ENCODE measurements around the gene ASCL5.
"Not testable (repeated sequence)": the region's sequence is repeated elsewhere in the genome, so short reads cannot be mapped to it uniquely, and the experiment has no call there.

ASCL5 gene, protein sequence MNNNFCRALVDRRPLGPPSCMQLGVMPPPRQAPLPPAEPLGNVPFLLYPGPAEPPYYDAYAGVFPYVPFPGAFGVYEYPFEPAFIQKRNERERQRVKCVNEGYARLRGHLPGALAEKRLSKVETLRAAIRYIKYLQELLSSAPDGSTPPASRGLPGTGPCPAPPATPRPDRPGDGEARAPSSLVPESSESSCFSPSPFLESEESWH

DNA sequence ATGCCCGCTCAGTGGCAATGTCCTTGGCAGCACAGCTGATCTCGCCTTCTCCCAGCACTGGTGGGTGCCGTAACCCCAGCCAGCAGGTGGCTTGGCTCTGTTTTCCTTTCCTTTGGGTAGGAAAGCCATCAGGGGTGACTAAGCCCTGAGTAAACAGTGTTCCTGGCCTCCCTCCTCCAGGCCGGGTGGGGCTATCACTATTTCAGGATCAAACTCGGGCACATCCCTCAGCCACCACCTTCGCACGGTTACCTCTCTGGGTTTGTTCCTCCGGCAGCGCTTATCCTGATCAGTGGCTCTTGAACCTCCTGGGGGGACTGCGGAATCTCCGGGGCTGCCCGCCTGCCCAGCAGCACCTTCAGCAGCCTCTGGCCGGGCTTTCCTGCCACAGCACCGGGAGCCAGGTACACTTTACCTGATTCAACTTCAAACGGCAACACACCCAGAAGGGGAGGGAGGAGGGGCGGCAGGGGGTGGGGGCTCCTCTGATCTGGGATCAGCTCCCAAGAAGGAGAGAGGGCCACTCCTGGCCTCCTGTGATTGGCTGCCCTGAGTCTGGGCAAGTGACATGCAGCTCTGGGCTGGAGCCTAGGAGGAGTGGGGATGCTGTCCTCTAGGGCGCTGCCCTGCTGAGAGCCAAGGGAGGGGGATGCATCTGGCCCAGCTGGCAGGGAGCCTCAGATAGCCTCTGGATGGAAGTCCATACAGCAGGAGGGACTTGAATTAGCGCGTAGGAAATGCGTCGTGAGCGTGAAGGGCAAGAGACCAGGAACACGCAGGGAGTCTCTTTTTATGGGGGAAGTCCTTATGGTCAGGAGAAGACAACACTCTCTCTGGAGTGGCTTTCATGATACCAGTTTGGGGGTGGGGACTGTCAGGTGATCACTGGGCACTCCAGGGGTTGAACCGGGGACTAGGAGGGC lies at the start of gene ASCL5:
TSS of gene ASCL5 (minus strand) at position 353 of the 923 bp plus-strand sequence. CDS start 11,812 bp downstream, outside the sequence.
- no peak for DNase-seq

GRCh38 chr1:201175820-201176500 lies 49.0 kb upstream of the ASCL5 start:
- no peak for DNase-seq

GRCh38 chr1:201173736-201174135 lies 46.8 kb upstream of the ASCL5 start:
- no peak for DNase-seq

- no peak for DNase-seq
These were observed 46.1 kb upstream of the ASCL5 start for GRCh38 chr1:201172999-201173610.

DNA sequence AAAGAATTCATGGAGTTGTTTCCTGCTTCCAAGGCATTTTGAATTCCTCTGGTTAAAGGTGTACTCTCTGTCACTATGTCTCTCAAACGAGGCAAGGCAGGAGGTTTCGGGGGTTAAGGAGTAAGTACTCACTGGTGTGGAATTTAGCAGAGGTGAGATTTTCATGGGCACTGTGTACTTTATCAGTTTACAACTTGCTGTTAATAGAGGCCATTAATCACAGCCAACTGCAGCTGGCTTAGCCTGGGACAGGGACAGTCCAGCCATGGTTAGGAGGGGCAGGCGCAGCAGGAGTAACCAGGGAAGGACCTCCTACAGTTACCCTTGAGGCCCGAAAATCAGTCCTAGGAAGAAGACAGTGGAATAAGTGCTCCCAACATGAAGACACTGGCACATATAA lies 45.3 kb upstream of the ASCL5 start:
- no peak for DNase-seq

- peak; percentile 39 for DNase-seq
These were observed 44.4 kb upstream of the ASCL5 start for GRCh38 chr1:201171063-201172036.

DNA sequence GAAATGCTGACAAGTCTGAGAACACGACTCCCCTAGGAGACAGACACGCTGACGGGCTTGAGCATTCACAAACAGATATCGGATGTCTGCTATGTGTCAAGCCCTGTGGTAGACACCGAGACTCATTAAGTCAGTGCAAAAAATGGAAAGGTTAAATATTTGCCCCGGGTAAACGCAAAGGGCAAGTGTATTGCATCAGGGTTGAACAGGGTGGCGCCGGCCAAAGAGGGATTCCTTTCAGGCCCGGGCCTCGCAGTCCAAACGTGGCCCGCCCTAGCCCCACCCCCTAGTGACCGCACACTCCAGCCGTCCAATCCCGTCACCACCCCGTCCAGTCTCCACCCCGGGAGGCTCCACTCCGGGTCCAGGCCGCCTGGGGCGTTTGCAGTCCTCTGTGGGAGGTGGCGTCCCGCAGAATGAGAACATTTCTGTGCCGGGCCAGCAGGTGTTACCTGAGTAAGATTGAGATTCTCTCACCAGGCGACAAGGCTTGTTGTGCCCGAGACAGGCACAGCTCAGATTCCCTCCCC lies 43.6 kb upstream of the ASCL5 start:
- peak; percentile 60 for DNase-seq

DNA sequence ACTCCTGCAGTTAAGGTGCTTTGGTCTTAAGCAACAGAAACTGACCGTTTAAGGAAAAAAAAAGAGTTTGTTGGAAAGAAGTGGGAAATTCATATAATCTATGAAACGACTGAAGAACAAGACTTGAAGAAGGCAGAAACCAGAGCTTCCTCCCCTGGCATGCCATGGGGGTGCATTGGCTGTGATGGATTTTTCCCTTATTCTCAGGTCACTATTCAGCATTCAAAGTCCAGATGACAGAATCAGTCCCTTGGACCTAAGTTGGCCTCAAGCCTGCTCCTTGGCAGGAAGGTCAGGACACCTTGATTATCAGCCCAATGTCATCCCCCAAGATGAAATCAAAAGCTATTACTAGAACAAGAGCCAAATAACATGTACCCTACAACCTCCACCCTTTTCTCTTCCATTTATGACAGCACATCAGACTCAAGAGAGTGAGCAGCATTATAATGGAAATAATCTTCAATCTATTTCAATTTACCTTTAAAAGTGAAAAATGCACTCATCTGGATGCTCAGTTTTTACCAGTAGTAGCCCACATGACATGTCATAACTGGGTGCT lies 43.1 kb upstream of the ASCL5 start:
- no peak for DNase-seq

GRCh38 chr1:201169203-201169602 lies 42.2 kb upstream of the ASCL5 start:
- no peak for DNase-seq

- no peak for DNase-seq
These were observed 40.3 kb upstream of the ASCL5 start for GRCh38 chr1:201167041-201167991.

DNA sequence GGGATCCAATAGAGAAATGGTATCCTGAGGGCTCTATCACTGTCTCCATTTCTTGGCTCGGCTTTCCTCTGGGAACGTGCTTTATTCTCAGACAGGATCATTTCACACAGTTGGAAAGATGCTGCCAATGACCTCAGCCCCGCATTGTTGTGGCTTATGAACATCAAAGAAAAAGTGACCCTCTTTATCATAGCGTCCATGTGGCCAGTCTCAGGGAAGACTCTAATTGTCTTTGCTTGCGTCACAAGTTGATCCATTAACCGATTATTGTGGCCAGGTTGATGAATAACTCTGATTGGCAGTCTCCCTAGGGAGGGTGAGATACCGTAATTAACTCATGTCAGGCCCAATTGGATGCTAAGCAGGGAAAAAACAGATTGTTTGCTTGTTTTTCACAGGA lies 37.7 kb upstream of the ASCL5 start:
- DNase-seq, result no peak

DNA sequence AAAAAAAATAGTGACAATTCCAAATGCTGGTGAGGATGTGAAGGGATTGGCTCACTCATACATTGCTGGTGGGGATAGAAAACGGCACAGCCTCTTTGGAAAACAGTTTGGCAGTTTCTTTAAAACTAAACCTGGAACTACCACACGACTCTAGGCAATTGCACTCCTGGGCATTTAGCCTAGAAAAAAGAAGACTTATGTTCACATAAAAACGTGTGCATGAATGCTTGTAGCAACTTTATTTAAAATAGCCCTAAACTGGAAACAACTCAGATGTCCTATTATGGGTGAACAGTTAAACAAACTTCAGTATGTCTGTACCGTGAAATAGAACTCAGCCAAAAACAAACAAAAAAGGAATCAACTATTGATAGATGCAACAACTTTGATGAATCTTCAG lies 36.7 kb upstream of the ASCL5 start:
- no peak for DNase-seq

DNA sequence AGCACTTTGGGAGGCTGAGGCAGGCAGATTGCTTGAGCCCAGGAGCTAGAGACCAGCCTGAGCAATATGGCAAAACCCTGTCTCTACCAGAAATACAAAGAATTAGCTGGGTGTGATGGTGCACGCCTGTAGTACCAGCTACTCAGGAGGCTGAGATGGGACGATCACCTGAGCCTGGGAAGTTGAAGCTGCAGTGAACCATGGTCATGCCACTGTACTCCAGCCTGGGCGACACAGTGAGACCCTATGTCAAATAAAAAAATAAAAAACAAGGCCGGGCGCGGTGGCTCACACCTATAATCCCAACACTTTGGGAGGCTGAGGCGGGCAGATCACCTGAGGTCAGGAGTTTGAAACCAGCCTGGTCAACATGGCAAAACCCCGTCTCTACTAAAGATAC lies 36.1 kb upstream of the ASCL5 start:
- DNase-seq, result not testable (repeated sequence)

- DNase-seq, result no peak
These were observed 31.0 kb upstream of the ASCL5 start for GRCh38 chr1:201157949-201158348.

DNA sequence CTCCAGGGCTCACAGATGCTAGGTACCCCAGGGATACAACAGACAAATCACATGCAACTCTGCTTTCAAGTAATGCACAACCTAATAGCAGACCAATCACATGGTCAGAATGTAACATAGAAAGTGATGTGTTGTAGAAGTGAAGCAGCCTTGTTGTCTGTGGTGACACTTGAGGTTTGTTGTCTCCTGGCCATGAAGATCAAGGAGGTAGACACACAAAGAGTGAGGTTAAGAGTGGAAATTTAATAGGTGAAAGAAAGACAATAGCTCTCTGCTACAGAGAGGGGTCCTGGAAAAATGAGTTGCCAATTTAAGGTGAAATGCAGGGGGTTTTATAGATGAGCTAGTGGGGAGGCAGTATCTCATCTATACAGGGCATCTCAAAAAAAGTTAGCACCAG lies 29.8 kb upstream of the ASCL5 start:
- DNase-seq, result no peak

GRCh38 chr1:201156346-201156745 lies 29.4 kb upstream of the ASCL5 start:
- DNase-seq, result no peak

DNA sequence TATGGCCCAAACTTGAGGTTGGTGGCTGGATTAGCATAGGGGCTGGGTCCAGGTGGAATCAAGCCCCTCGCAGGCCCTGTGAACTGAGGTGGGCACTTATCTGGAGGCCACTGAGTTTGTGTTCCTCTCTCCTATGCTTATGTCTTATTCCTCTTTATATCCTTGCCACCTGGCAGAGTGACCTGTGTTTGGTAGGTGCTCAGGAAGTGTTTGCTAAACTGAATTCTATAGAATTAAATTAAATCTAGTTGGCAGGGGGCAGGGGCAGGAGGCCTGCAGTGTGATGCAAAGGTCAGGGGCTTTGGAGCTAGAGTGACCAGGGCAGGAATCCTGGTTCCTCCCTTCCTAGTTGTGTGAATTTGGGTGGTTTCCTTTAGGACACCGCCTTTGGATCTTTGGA lies 28.4 kb upstream of the ASCL5 start:
- no peak for DNase-seq

- peak; percentile 92 for DNase-seq
These were observed 27.6 kb upstream of the ASCL5 start, which contains the start of gene TMEM9 for GRCh38 chr1:201154389-201155165. Gene TMEM9, minus strand, starts transcription at chr1:201154474. Its CDS starts 551 bp downstream, at chr1:201153923.

All from NCI-H1694 treated with DMSO at 0.1 percent for 48 hours (cell line).